Activated CD4-positive, alpha-beta T cell treated with anti-CD3 and anti-CD28 coated beads, Interleukin-2, amount 10 ng/mL, durations not matched to agents 7 days and 5 days (primary cell): ENCODE results near the gene HBZ. TPM values are rescaled to one million over a fixed set of nuclear protein-coding genes. Genes with fewer than 3 reads are reported as not detected.

Experiments
- CTCF ChIA-PET: fragments of 350-600 bp; sonication (Branson Sonifier 250); formaldehyde crosslinking; loops from one replicate; lab custom pipeline; 2021; ENCODE audit warnings: antibody characterized with exemption; lab: Charles Lee
- POLR2A ChIA-PET: fragments of 350-600 bp; sonication (Branson Sonifier 250); formaldehyde crosslinking; loops from one replicate; lab custom pipeline; 2021; ENCODE audit warnings: antibody characterized with exemption; lab: Charles Lee
- DNase-seq: peaks from one replicate; pipeline ENCODE4 v3.0.0-alpha.2; 2020
- H3K27ac Mint-ChIP-seq: one replicate; pipeline ENCODE4 v1.8.0; 2021; ENCODE audit warnings: mild to moderate bottlenecking, moderate library complexity, mixed read lengths
- H3K27me3 Mint-ChIP-seq: one replicate; pipeline ENCODE4 v1.8.0; 2021; ENCODE audit warnings: mixed read lengths
- H3K36me3 Mint-ChIP-seq: one replicate; pipeline ENCODE4 v1.8.0; 2021; ENCODE audit warnings: low read depth, mixed read lengths
- H3K4me1 Mint-ChIP-seq: one replicate; pipeline ENCODE4 v1.8.0; 2021; ENCODE audit warnings: mixed read lengths
- H3K4me3 Mint-ChIP-seq: one replicate; pipeline ENCODE4 v1.8.0; 2021; ENCODE audit warnings: mild to moderate bottlenecking, moderate library complexity, mixed read lengths
- H3K9me3 Mint-ChIP-seq: one replicate; pipeline ENCODE4 v1.8.0; 2021; ENCODE audit warnings: mixed read lengths
- total RNA-seq, 2 experiments: library from RNA; stranded (reverse); gene quantifications; one replicate each; pipeline ENCODE4 v1.2.3, GENCODE V29; 2021

HBZ gene
- total RNA-seq = not detected

GRCh38 chr16:152141-153128 lies at the start of gene HBZ:
Gene HBZ, plus strand, starts transcription at chr16:152644. Its CDS starts 266 bp downstream, at chr16:152910.
- CTCF ChIA-PET = no interaction called here
- Mint-ChIP-seq H3K4me3 (no peak within 1 kb of the TSS), H3K4me1 (peaks cover 5% of the 10 kb centered on the region), H3K9me3 (no peaks in the 10 kb centered on the region), H3K36me3 (no peaks in the 10 kb centered on the region), H3K27ac (no peak within 1 kb of the TSS), H3K27me3 (peaks cover 34% of the 10 kb centered on the region)
- POLR2A ChIA-PET = no interaction called here
- no peak for DNase-seq

GRCh38 chr16:104355-104754 lies 48.1 kb upstream of the HBZ start:
- Mint-ChIP-seq H3K27me3 (no peaks in the 10 kb centered on the region), H3K36me3 (no peaks in the 10 kb centered on the region), H3K27ac (no peak overlapping the region), H3K9me3 (no peaks in the 10 kb centered on the region), H3K4me3 (no peak overlapping the region), H3K4me1 (peaks cover 2% of the 10 kb centered on the region)
- ChIA-PET CTCF (interaction anchor here (0.6 to 1.4 kb wide), 5 partner anchors 12 to 232 kb away, joined by 3 to 6 read pairs (median 3); no protein-coding TSS in a partner anchor), POLR2A (no interaction called here)
- no peak for DNase-seq

- no peak overlapping the region for H3K27ac Mint-ChIP-seq
- no peak overlapping the region for H3K4me3 Mint-ChIP-seq
- peaks cover 5% of the 10 kb centered on the region for H3K36me3 Mint-ChIP-seq
- CTCF ChIA-PET = interaction anchor here (1.4 kb wide), 1 partner anchor 37 kb away, joined by 3 read pairs; no protein-coding TSS in a partner anchor
- no peaks in the 10 kb centered on the region for H3K27me3 Mint-ChIP-seq
- DNase-seq = no peak
- H3K9me3 Mint-ChIP-seq = no peaks in the 10 kb centered on the region
- peaks cover 2% of the 10 kb centered on the region for H3K4me1 Mint-ChIP-seq
- POLR2A ChIA-PET = no interaction called here
Measured at GRCh38 chr16:104928-105327, 47.5 kb upstream of the HBZ start.

- DNase-seq = no peak
- H3K4me3 Mint-ChIP-seq = no peak overlapping the region
- no peaks in the 10 kb centered on the region for H3K9me3 Mint-ChIP-seq
- peaks cover 8% of the 10 kb centered on the region for H3K36me3 Mint-ChIP-seq
- no peak overlapping the region for H3K27ac Mint-ChIP-seq
- ChIA-PET CTCF (interaction anchor here (0.7 to 2.2 kb wide), 4 partner anchors 11 to 257 kb away, joined by 3 to 12 read pairs (median 8); partner anchors contain the start of gene MPG), POLR2A (no interaction called here)
- H3K27me3 Mint-ChIP-seq = no peaks in the 10 kb centered on the region
- peaks cover 2% of the 10 kb centered on the region for H3K4me1 Mint-ChIP-seq
Measured at GRCh38 chr16:105521-105920, 46.9 kb upstream of the HBZ start.

GRCh38 chr16:106623-107324 lies 45.7 kb upstream of the HBZ start:
- H3K36me3 Mint-ChIP-seq = peaks cover 9% of the 10 kb centered on the region
- H3K4me1 Mint-ChIP-seq = peaks cover 2% of the 10 kb centered on the region
- H3K27me3 Mint-ChIP-seq = no peaks in the 10 kb centered on the region
- CTCF ChIA-PET = interaction anchor here (0.6 to 2.2 kb wide), 26 partner anchors 10 to 264 kb away, joined by 3 to 23 read pairs (median 5); partner anchors contain the start of genes LUC7L, MPG, MRPL28 and POLR3K
- DNase-seq = peak; percentile 69
- POLR2A ChIA-PET = no interaction called here
- H3K4me3 Mint-ChIP-seq = no peak overlapping the region
- no peak overlapping the region for H3K27ac Mint-ChIP-seq
- H3K9me3 Mint-ChIP-seq = no peaks in the 10 kb centered on the region

- peaks cover 23% of the 10 kb centered on the region for H3K36me3 Mint-ChIP-seq
- H3K9me3 Mint-ChIP-seq = no peaks in the 10 kb centered on the region
- no peak overlapping the region for H3K4me3 Mint-ChIP-seq
- CTCF ChIA-PET = interaction anchor here (0.6 kb wide), 1 partner anchor 25 kb away, joined by 3 read pairs; no protein-coding TSS in a partner anchor
- POLR2A ChIA-PET = no interaction called here
- H3K27ac Mint-ChIP-seq = no peak overlapping the region
- H3K4me1 Mint-ChIP-seq = peaks cover 6% of the 10 kb centered on the region
- no peaks in the 10 kb centered on the region for H3K27me3 Mint-ChIP-seq
- no peak for DNase-seq
Measured at GRCh38 chr16:112153-112840, 40.1 kb upstream of the HBZ start.

GRCh38 chr16:114327-114726 lies 38.1 kb upstream of the HBZ start:
- H3K27ac Mint-ChIP-seq = no peak overlapping the region
- no peaks in the 10 kb centered on the region for H3K27me3 Mint-ChIP-seq
- H3K4me3 Mint-ChIP-seq = no peak overlapping the region
- H3K36me3 Mint-ChIP-seq = peaks cover 23% of the 10 kb centered on the region
- no peak for DNase-seq
- peaks cover 6% of the 10 kb centered on the region for H3K4me1 Mint-ChIP-seq
- ChIA-PET CTCF (no interaction called here), POLR2A (no interaction called here)
- no peaks in the 10 kb centered on the region for H3K9me3 Mint-ChIP-seq

GRCh38 chr16:116015-116414 lies 36.4 kb upstream of the HBZ start:
- DNase-seq = no peak
- ChIA-PET CTCF (interaction anchor here (0.6 to 1.9 kb wide), 3 partner anchors 9 to 66 kb away, joined by 3 to 8 read pairs (median 5); no protein-coding TSS in a partner anchor), POLR2A (no interaction called here)
- H3K36me3 Mint-ChIP-seq = peaks cover 15% of the 10 kb centered on the region
- no peak overlapping the region for H3K27ac Mint-ChIP-seq
- no peak overlapping the region for H3K4me3 Mint-ChIP-seq
- no peaks in the 10 kb centered on the region for H3K27me3 Mint-ChIP-seq
- H3K9me3 Mint-ChIP-seq = no peaks in the 10 kb centered on the region
- peaks cover 6% of the 10 kb centered on the region for H3K4me1 Mint-ChIP-seq

DNA sequence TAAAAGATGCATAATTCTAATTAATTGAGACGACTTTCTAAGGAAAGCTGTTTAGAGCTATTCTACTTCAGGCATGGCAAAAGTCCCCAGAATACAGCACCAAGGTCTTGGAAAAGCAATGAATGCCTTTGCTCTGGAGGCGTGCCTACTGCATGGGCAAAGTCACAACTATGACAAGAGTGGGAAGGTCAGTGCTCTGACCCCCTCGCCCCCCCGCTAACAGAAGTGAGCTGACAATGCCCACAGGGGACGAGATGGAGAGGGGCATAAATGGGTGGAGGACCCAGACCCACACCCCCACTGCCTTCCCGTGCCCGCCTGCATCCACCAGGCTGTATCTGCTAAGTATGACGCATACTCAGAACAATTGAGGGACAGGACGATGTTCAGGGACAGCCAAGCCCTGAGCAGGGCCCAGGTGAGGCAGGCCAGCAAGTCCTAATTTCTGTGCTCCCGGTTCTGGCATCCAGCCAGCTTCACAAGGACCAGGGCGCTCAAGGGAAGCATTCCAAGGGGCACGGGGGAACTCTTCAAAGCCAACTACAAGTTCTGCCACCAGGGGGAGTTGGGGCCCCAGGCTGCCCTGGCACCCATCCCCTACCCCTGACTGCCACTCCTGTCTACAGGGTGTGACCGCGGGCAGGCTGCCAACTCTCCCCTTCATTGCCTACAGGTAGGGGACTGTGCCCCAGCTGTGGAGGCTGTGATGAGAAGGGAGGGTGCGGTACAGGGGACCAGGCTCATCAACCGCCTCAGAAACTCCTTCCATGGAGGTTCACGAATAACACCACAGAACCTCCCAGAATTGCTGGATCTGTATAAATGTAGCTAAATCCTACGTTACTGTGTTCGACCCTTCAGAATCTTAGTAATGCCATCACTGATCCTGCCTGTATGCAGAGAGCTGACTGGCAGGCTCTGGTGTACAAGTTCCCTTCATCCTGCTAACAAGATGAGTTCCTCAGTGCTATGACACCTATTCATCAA lies 34.8 kb upstream of the HBZ start:
- POLR2A ChIA-PET = no interaction called here

GRCh38 chr16:118857-119256 lies 33.6 kb upstream of the HBZ start:
- CTCF ChIA-PET = interaction anchor here (0.6 to 2.4 kb wide), 4 partner anchors 14 to 243 kb away, joined by 3 to 10 read pairs (median 4); no protein-coding TSS in a partner anchor
- Mint-ChIP-seq H3K4me3 (no peak overlapping the region), H3K27me3 (no peaks in the 10 kb centered on the region), H3K36me3 (peaks cover 10% of the 10 kb centered on the region), H3K9me3 (no peaks in the 10 kb centered on the region), H3K4me1 (peaks cover under 1% of the 10 kb centered on the region), H3K27ac (no peak overlapping the region)
- DNase-seq = no peak
- POLR2A ChIA-PET = no interaction called here

More for the DNA sequence above, 34.8 kb upstream of the HBZ start:
- CTCF ChIA-PET = interaction anchor here (0.6 to 2.4 kb wide), 10 partner anchors 11 to 336 kb away, joined by 3 to 10 read pairs (median 4); no protein-coding TSS in a partner anchor
- Mint-ChIP-seq H3K36me3 (peaks cover 12% of the 10 kb centered on the region), H3K27ac (no peak overlapping the region), H3K9me3 (no peaks in the 10 kb centered on the region), H3K4me3 (no peak overlapping the region), H3K27me3 (no peaks in the 10 kb centered on the region), H3K4me1 (peaks cover 6% of the 10 kb centered on the region)
- DNase-seq = peak; percentile 74

- ChIA-PET POLR2A (no interaction called here), CTCF (interaction anchor here (0.6 to 1.4 kb wide), 2 partner anchors 14 to 223 kb away, joined by 3 read pairs; no protein-coding TSS in a partner anchor)
- Mint-ChIP-seq H3K4me3 (no peak overlapping the region), H3K9me3 (no peaks in the 10 kb centered on the region), H3K27me3 (no peaks in the 10 kb centered on the region), H3K4me1 (no peaks in the 10 kb centered on the region), H3K27ac (no peak overlapping the region), H3K36me3 (peaks cover 12% of the 10 kb centered on the region)
- no peak for DNase-seq
Measured at GRCh38 chr16:119295-119694, 33.1 kb upstream of the HBZ start.
